SK-N-SH (cell line): ENCODE data around the gene ZNF559. TPM values are rescaled to one million over a fixed set of nuclear protein-coding genes. Genes with fewer than 3 reads are reported as not detected.

Source experiments
- CTCF ChIA-PET: fragments of 300-600, 350-600 bp; formaldehyde crosslinking; extraction: SDS; loops from one replicate; lab custom pipeline; 2021; lab: Yijun Ruan, JAX
- POLR2A ChIA-PET: fragments of 350-600 bp; sonication (Branson Sonifier 250); formaldehyde crosslinking; extraction: SDS; loops from one replicate; lab custom pipeline; 2020; ENCODE audit warnings: antibody characterized with exemption, inconsistent platforms; lab: Yijun Ruan, JAX
- DNase-seq: peaks from one replicate; pipeline ENCODE4 v3.0.0; 2012
- H2AFZ ChIP-seq: fragments of 200-600 bp; sonication (generic); 2 replicates; pipeline ENCODE4 v1.8.1; 2016; ENCODE audit warnings: antibody characterized with exemption, mild to moderate bottlenecking, low read depth
- H3F3A ChIP-seq: fragments of 200-600 bp; sonication (generic); replicated peaks from 2 replicates; pipeline ENCODE3; 2016; ENCODE audit warnings: antibody characterized with exemption, mild to moderate bottlenecking; ENCODE audit not compliant: insufficient read depth
- H3K27ac ChIP-seq, 2 experiments: fragments of 200-500 bp in 1 of 2; fragments of 200-600 bp in 1 of 2; sonication (Bioruptor generic) in 1 of 2; sonication (generic), shearing (Covaris generic) in 1 of 2; 2 replicates each; pipeline versions ENCODE4 v1.5.1 to v1.6.1; 2014 to 2016; ENCODE audit warnings: low read depth in 2 of 2, inconsistent platforms in 1 of 2, low read length in 1 of 2, mild to moderate bottlenecking in 1 of 2, mixed read lengths in 1 of 2
- H3K27me3 ChIP-seq: fragments of 200-600 bp; sonication (generic), shearing (Covaris generic); 2 replicates; pipeline ENCODE4 v1.6.1; 2016; ENCODE audit warnings: mixed run types; ENCODE audit not compliant: insufficient read depth
- H3K36me3 ChIP-seq, 2 experiments: fragments of 200-500 bp in 1 of 2; fragments of 200-600 bp in 1 of 2; sonication (Bioruptor generic) in 1 of 2; sonication (generic) in 1 of 2; replicated peaks in 1 of 2; 2 replicates each; pipeline versions ENCODE3 to v1.5.1; 2014 to 2016; ENCODE audit warnings: low read length in 1 of 2, mild to moderate bottlenecking in 1 of 2; ENCODE audit not compliant: insufficient read depth in 2 of 2, control insufficient read depth in 1 of 2
- H3K4me1 ChIP-seq, 2 experiments: fragments of 200-500 bp in 1 of 2; fragments of 200-600 bp in 1 of 2; sonication (Bioruptor generic) in 1 of 2; sonication (generic), shearing (Covaris generic) in 1 of 2; 2 replicates each; pipeline versions ENCODE4 v1.5.1 to v1.6.1; 2014 to 2016; ENCODE audit warnings: low read depth in 1 of 2, low read length in 1 of 2, mixed run types in 1 of 2; ENCODE audit not compliant: insufficient read depth in 2 of 2, control insufficient read depth in 1 of 2
- H3K4me2 ChIP-seq: fragments of 200-600 bp; sonication (generic), shearing (Covaris generic); 2 replicates; pipeline ENCODE4 v1.6.1; 2017; ENCODE audit warnings: mixed run types
- H3K4me3 ChIP-seq, 2 experiments: fragments of 200-500 bp in 1 of 2; fragments of 200-600 bp in 1 of 2; sonication (Bioruptor generic) in 1 of 2; sonication (generic), shearing (Covaris generic) in 1 of 2; 2 replicates each; pipeline versions ENCODE4 v1.5.1 to v1.8.1; 2014 to 2016; ENCODE audit warnings: low read depth in 2 of 2, inconsistent platforms in 1 of 2, low read length in 1 of 2, mild to moderate bottlenecking in 1 of 2, mixed read lengths in 1 of 2, moderate library complexity in 1 of 2
- H3K79me2 ChIP-seq: fragments of 200-600 bp; sonication (generic); 2 replicates; pipeline ENCODE4 v1.8.1; 2017; ENCODE audit warnings: mild to moderate bottlenecking; ENCODE audit not compliant: insufficient read depth
- H3K9ac ChIP-seq: fragments of 200-600 bp; sonication (generic); 2 replicates; pipeline ENCODE4 v1.6.1; 2017; ENCODE audit warnings: mixed run types
- H3K9me2 ChIP-seq: fragments of 200-600 bp; sonication (generic); 2 replicates; pipeline ENCODE4 v1.6.1; 2017; ENCODE audit warnings: mixed run types
- H3K9me3 ChIP-seq: fragments of 200-600 bp; sonication (generic); 2 replicates; pipeline ENCODE4 v1.6.1; 2017; ENCODE audit warnings: mixed run types, mild to moderate bottlenecking, moderate library complexity
- H4K20me1 ChIP-seq: fragments of 200-600 bp; sonication (generic); 2 replicates; pipeline ENCODE4 v1.6.1; 2017; ENCODE audit warnings: mild to moderate bottlenecking, mixed run types; ENCODE audit not compliant: insufficient read depth
- EP300 ChIP-seq, 2 experiments: IDR thresholded peaks; 2 replicates each; pipeline versions ENCODE4 v1.4.0 to v1.6.1; 2012; ENCODE audit warnings: borderline replicate concordance in 1 of 2, low read depth in 1 of 2, low read length in 1 of 2
- FOSL2 ChIP-seq: IDR thresholded peaks from 2 replicates; pipeline ENCODE4 v1.4.0; 2012; ENCODE audit warnings: low read depth, mild to moderate bottlenecking, moderate library complexity, borderline replicate concordance
- MAX ChIP-seq: IDR thresholded peaks from 2 replicates; pipeline ENCODE4 v1.4.0; 2012; ENCODE audit warnings: low read depth
- MEF2A ChIP-seq: IDR thresholded peaks from 2 replicates; pipeline ENCODE4 v1.4.0; 2012; ENCODE audit warnings: low read depth, borderline replicate concordance
- MXI1 ChIP-seq: IDR thresholded peaks from 2 replicates; pipeline ENCODE4 v1.6.1; 2012; ENCODE audit warnings: mild to moderate bottlenecking, low read depth, low read length, improper control_type of control experiment
- NFIC ChIP-seq: IDR thresholded peaks from 2 replicates; pipeline ENCODE4 v1.4.0; 2012; ENCODE audit warnings: borderline replicate concordance
- NRF1 ChIP-seq: IDR thresholded peaks from 2 replicates; pipeline ENCODE4 v1.6.1; 2012; ENCODE audit warnings: low read depth, mild to moderate bottlenecking, low read length
- POLR2AphosphoS5 ChIP-seq: IDR thresholded peaks from 2 replicates; pipeline ENCODE4 v1.6.1; 2012; ENCODE audit warnings: low read depth, low read length
- RCOR1 ChIP-seq: fragments of 150-350 bp; IDR thresholded peaks from 2 replicates; pipeline ENCODE4 v1.6.1; 2017; ENCODE audit warnings: antibody characterized with exemption, low read length
- REST ChIP-seq: IDR thresholded peaks from 2 replicates; pipeline ENCODE4 v1.6.1; 2012; ENCODE audit warnings: mild to moderate bottlenecking, low read depth, low read length, moderate library complexity
- RFX5 ChIP-seq: IDR thresholded peaks from 2 replicates; pipeline ENCODE4 v1.6.1; 2012; ENCODE audit warnings: mild to moderate bottlenecking, improper control_type of control experiment, low read length
- RXRA ChIP-seq: IDR thresholded peaks from 2 replicates; pipeline ENCODE4 v1.4.0; 2012; ENCODE audit warnings: low read depth, mild to moderate bottlenecking, borderline replicate concordance
- SMC3 ChIP-seq: IDR thresholded peaks from 2 replicates; pipeline ENCODE4 v1.6.1; 2012; ENCODE audit warnings: low read depth, low read length, improper control_type of control experiment
- TAF1 ChIP-seq: IDR thresholded peaks from 2 replicates; pipeline ENCODE4 v1.6.1; 2012; ENCODE audit warnings: low read depth, mild to moderate bottlenecking, low read length, moderate library complexity, borderline replicate concordance
- TCF12 ChIP-seq: IDR thresholded peaks from 2 replicates; pipeline ENCODE4 v1.4.0; 2012
- TEAD4 ChIP-seq: IDR thresholded peaks from 2 replicates; pipeline ENCODE4 v1.4.0; 2012; ENCODE audit warnings: mild to moderate bottlenecking, borderline replicate concordance; ENCODE audit not compliant: insufficient read depth
- USF2 ChIP-seq: fragments of 150-350 bp; IDR thresholded peaks from 2 replicates; pipeline ENCODE4 v1.6.1; 2017; ENCODE audit warnings: antibody characterized with exemption, low read length, low read depth, borderline replicate concordance
- WGBS: methylation state at CpG from one replicate; pipeline ENCODE4 v1.1.6; 2017; ENCODE audit warnings: low lambda C conversion rate; 5-methylcytosine and 5-hydroxymethylcytosine counted together
- polyA plus RNA-seq, 3 experiments: library from polyadenylated mRNA; depleted of rRNA; stranded (reverse); fragments of >200 nt; gene quantifications; 2 replicates each; pipeline ENCODE4 v1.2.3, GENCODE V29; 2012
- TF ChIP-seq, protein P1 (sequence below): fragments of 150-350 bp; IDR thresholded peaks from 2 replicates; pipeline ENCODE4 v1.6.1; 2016; ENCODE audit warnings: mild to moderate bottlenecking, low read depth, low read length
- TF ChIP-seq, protein P2 (sequence below): IDR thresholded peaks from 2 replicates; pipeline ENCODE4 v1.4.0; 2012; ENCODE audit warnings: low read depth, borderline replicate concordance

Gene ZNF559
- polyA plus RNA-seq, 1 of the 3 experiments (the other 2 are of a cell fraction) = 10.4 TPM

GRCh38 chr19:9309139-9309973 lies 14.6 kb upstream of the ZNF559 start, which contains the start of gene ZNF699 (continued):
- TF ChIP-seq TAF1 = peak; percentile 19
- no peak for TF ChIP-seq TCF12
- no peak for TF ChIP-seq TEAD4
- peak; percentile 82 for TF ChIP-seq NRF1

- H3K9ac ChIP-seq = peak overlapping the region; percentile 87
- H3K9me2 ChIP-seq = no peaks in the 10 kb centered on the region
- TF ChIP-seq MXI1 (no peak; the same call in 1 of the 2 replicates), RXRA (no peak), MAX (no peak; the same call in 1 of the 2 replicates), FOSL2 (no peak), POLR2AphosphoS5 (no peak; the same call in 1 of the 2 replicates), RFX5 (no peak), SMC3 (no peak), NFIC (no peak), USF2 (no peak), EP300 (IDR thresholded peaks at IDR 0.05; ENCODE audit: borderline replicate concordance in 1 of 2, low read depth in 1 of 2, low read length in 1 of 2) (no peak), REST (no peak), RCOR1 (no peak), MEF2A (no peak)
- TF ChIP-seq, protein P1, sequence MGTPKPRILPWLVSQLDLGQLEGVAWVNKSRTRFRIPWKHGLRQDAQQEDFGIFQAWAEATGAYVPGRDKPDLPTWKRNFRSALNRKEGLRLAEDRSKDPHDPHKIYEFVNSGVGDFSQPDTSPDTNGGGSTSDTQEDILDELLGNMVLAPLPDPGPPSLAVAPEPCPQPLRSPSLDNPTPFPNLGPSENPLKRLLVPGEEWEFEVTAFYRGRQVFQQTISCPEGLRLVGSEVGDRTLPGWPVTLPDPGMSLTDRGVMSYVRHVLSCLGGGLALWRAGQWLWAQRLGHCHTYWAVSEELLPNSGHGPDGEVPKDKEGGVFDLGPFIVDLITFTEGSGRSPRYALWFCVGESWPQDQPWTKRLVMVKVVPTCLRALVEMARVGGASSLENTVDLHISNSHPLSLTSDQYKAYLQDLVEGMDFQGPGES = no peak
- TF ChIP-seq, protein P2, sequence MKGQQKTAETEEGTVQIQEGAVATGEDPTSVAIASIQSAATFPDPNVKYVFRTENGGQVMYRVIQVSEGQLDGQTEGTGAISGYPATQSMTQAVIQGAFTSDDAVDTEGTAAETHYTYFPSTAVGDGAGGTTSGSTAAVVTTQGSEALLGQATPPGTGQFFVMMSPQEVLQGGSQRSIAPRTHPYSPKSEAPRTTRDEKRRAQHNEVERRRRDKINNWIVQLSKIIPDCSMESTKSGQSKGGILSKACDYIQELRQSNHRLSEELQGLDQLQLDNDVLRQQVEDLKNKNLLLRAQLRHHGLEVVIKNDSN = no peak
- ChIA-PET POLR2A (interaction anchor here (1.4 kb wide), 1 partner anchor 14 kb away, joined by 5 read pairs; no protein-coding TSS in a partner anchor), CTCF (interaction anchor here (1.1 to 2.2 kb wide), 3 partner anchors 12 to 105 kb away, joined by 4 to 6 read pairs (median 5); partner anchors contain the start of gene ZNF559)
- H4K20me1 ChIP-seq = no peaks in the 10 kb centered on the region
- H3K4me3 ChIP-seq = peak overlapping the region; percentile 79 to 97
- peaks cover 16% of the 10 kb centered on the region for H3F3A ChIP-seq
- H2AFZ ChIP-seq = peak overlapping the region; percentile 99
- no peaks in the 10 kb centered on the region for H3K9me3 ChIP-seq
- peak overlapping the region; percentile 80 for H3K4me2 ChIP-seq
- peaks cover 0 to 6% of the 10 kb centered on the region in 2 experiments for H3K36me3 ChIP-seq
- DNase-seq = peak; percentile 92
- 0% methylated on average over 11 of the region's 13 CpGs for WGBS
- peak overlapping the region; percentile 87 to 94 for H3K27ac ChIP-seq
- peaks cover 0 to 4% of the 10 kb centered on the region in 2 experiments; a peak in 2 of 4 replicates for H3K4me1 ChIP-seq
- no peaks in the 10 kb centered on the region for H3K27me3 ChIP-seq
- H3K79me2 ChIP-seq = peaks cover 36% of the 10 kb centered on the region
Measured at GRCh38 chr19:9309974-9310446, 14.0 kb upstream of the ZNF559 start.
